Measurements from ENCODE around the gene ARID1B. TPM values are rescaled to one million over a fixed set of nuclear protein-coding genes. Genes with fewer than 3 reads are reported as not detected.

The ARID1B gene
- total RNA-seq, 1 donor from 2014 or later = 78.1 TPM

GRCh38 chr6:156794546-156795354 is 17.6 kb downstream of the ARID1B start:
- no peak overlapping the region for H3K4me3 Mint-ChIP-seq (ENCODE audit: unreplicated experiment)
- H3K36me3 Mint-ChIP-seq (ENCODE audit: unreplicated experiment) = peaks cover 2% of the 10 kb centered on the region
- TF ChIP-seq, protein P1, sequence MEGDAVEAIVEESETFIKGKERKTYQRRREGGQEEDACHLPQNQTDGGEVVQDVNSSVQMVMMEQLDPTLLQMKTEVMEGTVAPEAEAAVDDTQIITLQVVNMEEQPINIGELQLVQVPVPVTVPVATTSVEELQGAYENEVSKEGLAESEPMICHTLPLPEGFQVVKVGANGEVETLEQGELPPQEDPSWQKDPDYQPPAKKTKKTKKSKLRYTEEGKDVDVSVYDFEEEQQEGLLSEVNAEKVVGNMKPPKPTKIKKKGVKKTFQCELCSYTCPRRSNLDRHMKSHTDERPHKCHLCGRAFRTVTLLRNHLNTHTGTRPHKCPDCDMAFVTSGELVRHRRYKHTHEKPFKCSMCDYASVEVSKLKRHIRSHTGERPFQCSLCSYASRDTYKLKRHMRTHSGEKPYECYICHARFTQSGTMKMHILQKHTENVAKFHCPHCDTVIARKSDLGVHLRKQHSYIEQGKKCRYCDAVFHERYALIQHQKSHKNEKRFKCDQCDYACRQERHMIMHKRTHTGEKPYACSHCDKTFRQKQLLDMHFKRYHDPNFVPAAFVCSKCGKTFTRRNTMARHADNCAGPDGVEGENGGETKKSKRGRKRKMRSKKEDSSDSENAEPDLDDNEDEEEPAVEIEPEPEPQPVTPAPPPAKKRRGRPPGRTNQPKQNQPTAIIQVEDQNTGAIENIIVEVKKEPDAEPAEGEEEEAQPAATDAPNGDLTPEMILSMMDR (IDR thresholded peaks at IDR 0.05) = no peak
- no peaks in the 10 kb centered on the region for H3K9me3 Mint-ChIP-seq (ENCODE audit: unreplicated experiment)
- H3K27ac Mint-ChIP-seq (ENCODE audit: unreplicated experiment) = no peak overlapping the region
- H3K4me1 Mint-ChIP-seq (ENCODE audit: unreplicated experiment) = peaks cover 36% of the 10 kb centered on the region
- DNase-seq (ENCODE audit: extremely low spot score, unreplicated experiment) = no peak
- no peaks in the 10 kb centered on the region for H3K27me3 Mint-ChIP-seq (ENCODE audit: unreplicated experiment)

DNA sequence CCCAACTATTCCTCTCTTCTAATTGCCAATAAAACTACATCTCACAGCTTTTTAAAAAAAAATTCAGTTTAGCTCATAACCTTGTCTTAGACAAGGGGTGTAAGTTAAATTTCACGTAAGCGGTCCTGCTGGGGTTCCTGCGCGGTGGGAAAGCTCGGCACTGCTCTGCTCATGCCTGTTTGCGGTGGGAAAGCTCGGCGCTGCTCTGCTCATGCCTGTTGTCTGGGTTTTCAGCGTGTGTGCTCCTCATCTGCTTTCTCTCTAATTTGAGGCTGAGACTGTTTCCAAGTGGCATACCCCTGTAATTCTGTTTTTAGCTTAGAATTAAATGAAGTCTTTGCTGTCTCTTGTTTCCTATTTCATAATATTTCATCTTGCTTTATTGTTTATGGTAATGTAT is 18.6 kb downstream of the ARID1B start:
- TF ChIP-seq, protein P1 (IDR thresholded peaks at IDR 0.05) = no peak
- peaks cover 30% of the 10 kb centered on the region for H3K4me1 Mint-ChIP-seq (ENCODE audit: unreplicated experiment)
- peak overlapping the region; percentile 12 for H3K27ac Mint-ChIP-seq (ENCODE audit: unreplicated experiment)
- H3K4me3 Mint-ChIP-seq (ENCODE audit: unreplicated experiment) = peak overlapping the region; percentile 63
- peaks cover 2% of the 10 kb centered on the region for H3K36me3 Mint-ChIP-seq (ENCODE audit: unreplicated experiment)
- no peak for DNase-seq (ENCODE audit: extremely low spot score, unreplicated experiment)
- H3K9me3 Mint-ChIP-seq (ENCODE audit: unreplicated experiment) = no peaks in the 10 kb centered on the region
- no peaks in the 10 kb centered on the region for H3K27me3 Mint-ChIP-seq (ENCODE audit: unreplicated experiment)

DNA sequence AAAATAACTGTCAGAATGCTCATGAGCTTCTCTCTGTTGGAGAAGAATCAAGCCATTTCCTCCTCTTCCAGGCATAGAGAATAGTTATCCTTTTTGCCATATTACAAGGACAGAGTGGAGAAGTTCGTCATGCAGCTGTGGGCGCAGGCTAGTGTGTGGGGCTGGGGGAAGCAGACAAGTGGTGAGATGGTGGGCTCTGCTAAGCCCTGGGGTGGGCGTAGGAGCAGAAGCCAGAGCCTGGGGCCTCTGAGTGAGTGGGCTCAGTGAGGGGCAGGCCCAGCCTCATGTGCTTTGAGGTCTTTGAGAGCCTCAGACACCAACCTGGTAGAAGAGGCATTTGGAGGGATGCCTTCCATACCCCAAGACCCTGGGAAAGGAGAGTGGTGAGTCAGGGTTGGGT is 19.4 kb downstream of the ARID1B start:
- no peak overlapping the region for H3K27ac Mint-ChIP-seq (ENCODE audit: unreplicated experiment)
- H3K27me3 Mint-ChIP-seq (ENCODE audit: unreplicated experiment) = no peaks in the 10 kb centered on the region
- peaks cover 24% of the 10 kb centered on the region for H3K4me1 Mint-ChIP-seq (ENCODE audit: unreplicated experiment)
- TF ChIP-seq, protein P1 (IDR thresholded peaks at IDR 0.05) = no peak
- DNase-seq (ENCODE audit: extremely low spot score, unreplicated experiment) = no peak
- H3K4me3 Mint-ChIP-seq (ENCODE audit: unreplicated experiment) = no peak overlapping the region
- H3K9me3 Mint-ChIP-seq (ENCODE audit: unreplicated experiment) = no peaks in the 10 kb centered on the region
- peaks cover 2% of the 10 kb centered on the region for H3K36me3 Mint-ChIP-seq (ENCODE audit: unreplicated experiment)

DNA sequence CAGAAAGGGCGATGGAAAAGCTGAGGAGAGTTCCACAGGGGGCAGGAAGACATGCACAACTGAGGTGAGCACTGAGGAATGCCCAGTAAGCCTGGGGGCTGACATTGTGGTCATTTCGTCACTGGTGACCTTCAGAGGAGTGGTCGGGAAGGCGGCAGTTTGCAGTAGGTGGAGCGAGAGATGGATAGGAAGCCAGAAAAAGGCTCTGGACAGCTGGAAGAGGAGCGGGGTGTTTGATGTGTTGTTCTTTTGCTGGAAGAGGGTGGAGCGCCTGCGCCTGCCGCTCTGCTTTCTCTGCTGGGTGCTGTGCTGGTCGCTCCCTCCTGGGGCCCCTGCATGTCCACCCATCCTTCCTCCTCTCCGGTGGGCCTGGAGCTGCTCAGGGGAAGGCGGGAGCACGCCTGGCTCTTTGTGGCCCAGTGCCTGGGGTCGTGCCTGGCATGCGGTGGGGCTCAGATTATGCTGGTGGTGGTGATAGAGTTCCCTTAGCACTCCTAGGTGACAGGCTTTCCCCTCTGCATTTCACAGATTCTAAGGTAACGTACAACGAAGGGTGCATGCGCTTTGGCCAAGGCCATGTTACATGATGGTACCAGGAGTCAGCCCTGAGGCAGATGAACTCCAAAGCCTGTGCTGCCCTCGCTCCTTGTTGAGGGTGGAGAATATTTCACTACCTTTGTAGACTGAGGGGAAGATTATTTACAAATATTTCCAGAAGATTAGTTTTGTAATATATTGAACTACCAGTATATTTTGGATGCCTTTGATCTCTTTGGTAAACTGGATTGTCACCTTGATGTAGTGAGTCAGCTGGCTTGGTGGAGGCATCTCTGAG is 20.9 kb downstream of the ARID1B start:
- no peaks in the 10 kb centered on the region for H3K9me3 Mint-ChIP-seq (ENCODE audit: unreplicated experiment)
- H3K36me3 Mint-ChIP-seq (ENCODE audit: unreplicated experiment) = peaks cover 2% of the 10 kb centered on the region
- H3K27me3 Mint-ChIP-seq (ENCODE audit: unreplicated experiment) = no peaks in the 10 kb centered on the region
- TF ChIP-seq, protein P1 (IDR thresholded peaks at IDR 0.05) = no peak
- H3K4me3 Mint-ChIP-seq (ENCODE audit: unreplicated experiment) = no peak overlapping the region
- H3K4me1 Mint-ChIP-seq (ENCODE audit: unreplicated experiment) = peaks cover 23% of the 10 kb centered on the region
- no peak for DNase-seq (ENCODE audit: extremely low spot score, unreplicated experiment)
- no peak overlapping the region for H3K27ac Mint-ChIP-seq (ENCODE audit: unreplicated experiment)

- Mint-ChIP-seq H3K36me3 (ENCODE audit: unreplicated experiment) (peaks cover 2% of the 10 kb centered on the region), H3K9me3 (ENCODE audit: unreplicated experiment) (no peaks in the 10 kb centered on the region), H3K4me3 (ENCODE audit: unreplicated experiment) (no peak overlapping the region), H3K27ac (ENCODE audit: unreplicated experiment) (no peak overlapping the region), H3K27me3 (ENCODE audit: unreplicated experiment) (no peaks in the 10 kb centered on the region), H3K4me1 (ENCODE audit: unreplicated experiment) (peaks cover 16% of the 10 kb centered on the region)
- DNase-seq (ENCODE audit: extremely low spot score, unreplicated experiment) = no peak
- TF ChIP-seq, protein P1 (IDR thresholded peaks at IDR 0.05) = no peak
Measured at GRCh38 chr6:156801712-156802111, 24.5 kb downstream of the ARID1B start.

Data from osteocyte (in vitro differentiated cells).